Gastrocnemius medialis (tissue), 4 donors: Measurements from ENCODE around the gene PAX5. TPM values are rescaled to one million over a fixed set of nuclear protein-coding genes. Genes with fewer than 3 reads are reported as not detected.

Source experiments
- ATAC-seq, 2 donors: fragments of 150-250 bp; one replicate each; pipeline ENCODE4 v1.9.1; 2016
- DNase-seq, 2 donors: peaks; one replicate each; pipeline ENCODE4 v3.0.0-alpha.2; 2019
- H3K27ac ChIP-seq, 4 donors: fragments of 200-600 bp; sonication (generic); 1 replicate in 1 of 4; 2 replicates in 3 of 4; pipeline ENCODE4 v1.5.1; 2016 to 2018; ENCODE audit warnings: mild to moderate bottlenecking in 2 of 4, moderate library complexity in 1 of 4
- H3K27me3 ChIP-seq, 3 donors: fragments of 200-600 bp; sonication (generic) in 2 of 3; 1 replicate in 1 of 3; 2 replicates in 2 of 3; pipeline versions ENCODE4 v1.5.1 to v1.6.0; 2016 to 2019; ENCODE audit warnings: mild to moderate bottlenecking in 1 of 3, moderate library complexity in 1 of 3
- H3K36me3 ChIP-seq, 2 donors: fragments of 200-600 bp; sonication (generic) in 1 of 2; one replicate each; pipeline ENCODE4 v1.5.1; 2017 to 2018
- H3K4me1 ChIP-seq, 2 donors: fragments of 200-600 bp; sonication (generic) in 1 of 2; one replicate each; pipeline ENCODE4 v1.5.1; 2016 to 2017; ENCODE audit warnings: mild to moderate bottlenecking in 2 of 2
- H3K4me3 ChIP-seq, 4 donors: fragments of 200-600 bp; sonication (generic) in 3 of 4; 1 replicate in 1 of 4; 2 replicates in 3 of 4; pipeline ENCODE4 v1.5.1; 2016 to 2019; ENCODE audit warnings: mild to moderate bottlenecking in 2 of 4
- H3K9me3 ChIP-seq, 3 donors: fragments of 200-600 bp; sonication (generic) in 2 of 3; 1 replicate in 1 of 3; 2 replicates in 2 of 3; pipeline ENCODE4 v1.5.1; 2016 to 2019
- POLR2A ChIP-seq, 2 donors: fragments of 450-650 bp; IDR thresholded peaks; one replicate each; pipeline ENCODE4 v1.6.1; 2017; ENCODE audit warnings: antibody characterized with exemption in 2 of 2, mild to moderate bottlenecking in 2 of 2, moderate library complexity in 2 of 2
- in situ Hi-C, 4 donors: fragments of 200-750 bp; cut with MboI; loops; one replicate each; pipeline versions ENCODE4 v1.15.0 to v1.8.0; 2017; ENCODE audit warnings: low sequenced_read_pairs in 4 of 4
- intact Hi-C: fragments of 100-400 bp; cut with DNase I; formaldehyde crosslinking; loops from one replicate; pipeline ENCODE4 v1.15.1; 2023; ENCODE audit warnings: low total_unique reads
- total RNA-seq, 4 donors: library from RNA; depleted of rRNA; stranded (reverse); fragments of >200 nt; gene quantifications; one replicate each; pipeline versions ENCODE4 v1.1.0 to v1.2.3, GENCODE V29; 2016
- TF ChIP-seq, protein P1 (sequence below), 5 experiments: fragments of 450-650 bp in 3 of 5; fragments of 200-600 bp in 2 of 5; sonication (generic) in 2 of 5; IDR thresholded peaks in 4 of 5; conservative IDR thresholded peaks in 1 of 5; 1 replicate in 4 of 5; 2 replicates in 1 of 5; pipeline ENCODE4 v1.5.1; 2016 to 2019; ENCODE audit warnings: antibody characterized with exemption in 5 of 5, mild to moderate bottlenecking in 3 of 5, moderate library complexity in 3 of 5

Gene PAX5
- total RNA-seq, 4 donors from 2014 or later, result 0.19 TPM; not detected in 3

DNA sequence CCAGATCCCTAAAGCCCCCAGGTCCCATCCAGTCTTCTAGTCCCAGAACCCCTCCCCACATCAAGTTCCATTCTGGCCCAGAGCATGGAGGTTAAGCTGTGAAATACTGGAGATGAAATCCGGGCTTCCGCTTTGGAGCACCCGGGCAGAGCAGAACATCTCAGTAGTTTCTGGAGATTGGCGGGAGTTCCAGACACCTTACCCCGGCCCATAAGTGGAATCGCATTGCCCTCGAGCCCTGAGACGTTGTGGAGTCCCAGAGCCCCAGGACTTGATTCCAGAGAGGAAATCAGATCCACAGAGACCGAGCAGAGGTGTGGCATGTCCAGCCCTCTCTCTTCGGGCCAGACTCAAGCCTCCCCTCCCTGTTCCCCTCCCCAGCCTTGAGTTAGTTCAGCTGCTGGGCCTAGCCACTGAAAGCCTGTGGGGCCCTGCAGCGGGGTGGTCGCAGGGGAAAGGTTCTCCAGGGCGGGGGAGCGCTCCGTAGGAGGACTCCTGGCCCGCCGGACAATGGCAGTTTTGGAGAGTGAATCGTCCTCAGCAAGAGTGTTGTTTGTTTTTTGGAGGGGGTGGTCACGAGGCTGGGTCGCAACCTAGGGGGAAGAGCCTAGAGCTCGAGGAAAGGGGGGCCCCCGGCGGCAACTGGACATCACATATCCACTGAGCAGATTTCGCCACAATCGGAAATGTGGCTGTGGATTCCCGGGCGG lies 1.0 kb upstream of the PAX5 start:
- H3K4me1 ChIP-seq, result peaks cover 25 to 26% of the 10 kb centered on the region in 2 donors
- intact Hi-C loops, result no loop called here

GRCh38 chr9:37034305-37034937 lies 353 bp upstream of the PAX5 start:
- TF ChIP-seq, protein P1, sequence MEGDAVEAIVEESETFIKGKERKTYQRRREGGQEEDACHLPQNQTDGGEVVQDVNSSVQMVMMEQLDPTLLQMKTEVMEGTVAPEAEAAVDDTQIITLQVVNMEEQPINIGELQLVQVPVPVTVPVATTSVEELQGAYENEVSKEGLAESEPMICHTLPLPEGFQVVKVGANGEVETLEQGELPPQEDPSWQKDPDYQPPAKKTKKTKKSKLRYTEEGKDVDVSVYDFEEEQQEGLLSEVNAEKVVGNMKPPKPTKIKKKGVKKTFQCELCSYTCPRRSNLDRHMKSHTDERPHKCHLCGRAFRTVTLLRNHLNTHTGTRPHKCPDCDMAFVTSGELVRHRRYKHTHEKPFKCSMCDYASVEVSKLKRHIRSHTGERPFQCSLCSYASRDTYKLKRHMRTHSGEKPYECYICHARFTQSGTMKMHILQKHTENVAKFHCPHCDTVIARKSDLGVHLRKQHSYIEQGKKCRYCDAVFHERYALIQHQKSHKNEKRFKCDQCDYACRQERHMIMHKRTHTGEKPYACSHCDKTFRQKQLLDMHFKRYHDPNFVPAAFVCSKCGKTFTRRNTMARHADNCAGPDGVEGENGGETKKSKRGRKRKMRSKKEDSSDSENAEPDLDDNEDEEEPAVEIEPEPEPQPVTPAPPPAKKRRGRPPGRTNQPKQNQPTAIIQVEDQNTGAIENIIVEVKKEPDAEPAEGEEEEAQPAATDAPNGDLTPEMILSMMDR (IDR thresholded peaks at IDR 0.05 in 4 of 5, conservative IDR thresholded peaks at IDR 0.05 in 1 of 5), result no peak
- no peak for TF ChIP-seq POLR2A (IDR thresholded peaks at IDR 0.05)
- Histone ChIP-seq H3K4me3 (peak overlapping the region in 3 of 4 donors; percentile 14 to 34 (median 19)), H3K9me3 (no peaks in the 10 kb centered on the region), H3K27me3 (peaks cover 99 to 100% (median 99%) of the 10 kb centered on the region in 3 donors), H3K36me3 (no peaks in the 10 kb centered on the region), H3K27ac (no peak overlapping the region), H3K4me1 (peaks cover 25 to 30% of the 10 kb centered on the region in 2 donors)
- ATAC-seq (no peak), DNase-seq (no peak)
- intact Hi-C loops, result no loop called here
- in situ Hi-C loops, result no loop called here

More for the DNA sequence above, 1.0 kb upstream of the PAX5 start:
- no peak for TF ChIP-seq POLR2A (IDR thresholded peaks at IDR 0.05)
- TF ChIP-seq, protein P1 (IDR thresholded peaks at IDR 0.05 in 4 of 5, conservative IDR thresholded peaks at IDR 0.05 in 1 of 5), result no peak
- Histone ChIP-seq H3K27me3 (peaks cover 97 to 100% (median 99%) of the 10 kb centered on the region in 3 donors), H3K4me3 (peak overlapping the region in 1 of 4 donors; percentile 0), H3K36me3 (no peaks in the 10 kb centered on the region), H3K27ac (no peak overlapping the region), H3K9me3 (no peaks in the 10 kb centered on the region)
- in situ Hi-C loops, result no loop called here
- no peak for DNase-seq
- no peak for ATAC-seq

- ATAC-seq, result no peak
- intact Hi-C loops, result no loop called here
- in situ Hi-C loops, result no loop called here
These were observed 927 bp downstream of the PAX5 start for GRCh38 chr9:37033141-37033540.

DNA sequence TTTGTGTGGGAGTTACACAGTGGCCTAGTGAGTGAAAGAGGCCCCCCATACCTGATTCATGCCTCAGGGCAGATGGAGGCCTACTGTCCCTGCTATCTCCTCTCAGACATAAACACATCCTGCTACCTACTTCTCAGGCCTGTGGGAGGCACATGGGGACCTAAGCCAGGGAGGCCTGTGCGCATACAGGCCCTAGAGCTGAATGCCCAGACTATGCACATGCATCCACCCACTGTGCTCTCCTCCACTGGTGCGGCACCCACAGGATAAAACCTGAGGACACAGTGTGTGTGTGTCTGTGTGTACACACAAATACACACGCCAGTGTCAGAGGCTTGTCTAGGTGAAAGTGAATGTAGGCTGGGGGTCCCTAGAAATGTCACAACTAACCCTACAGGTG lies 1.4 kb downstream of the PAX5 start:
- no peak overlapping the region for H3K4me3 ChIP-seq
- no peaks in the 10 kb centered on the region for H3K36me3 ChIP-seq
- H3K9me3 ChIP-seq, result no peaks in the 10 kb centered on the region
- H3K27ac ChIP-seq, result no peak overlapping the region
- ATAC-seq (no peak), DNase-seq (no peak)
- H3K27me3 ChIP-seq, result peaks cover 99 to 100% (median 99%) of the 10 kb centered on the region in 3 donors
- intact Hi-C loops (no loop called here), in situ Hi-C loops (no loop called here)
- no peak for TF ChIP-seq POLR2A (IDR thresholded peaks at IDR 0.05)
- TF ChIP-seq, protein P1 (IDR thresholded peaks at IDR 0.05 in 4 of 5, conservative IDR thresholded peaks at IDR 0.05 in 1 of 5), result no peak
- H3K4me1 ChIP-seq, result peaks cover 22 to 28% of the 10 kb centered on the region in 2 donors

More at GRCh38 chr9:37033141-37033540, 927 bp downstream of the PAX5 start:
- H3K27me3 ChIP-seq, result peaks cover 99 to 100% (median 99%) of the 10 kb centered on the region in 3 donors
- H3K36me3 ChIP-seq, result no peaks in the 10 kb centered on the region
- H3K9me3 ChIP-seq, result no peaks in the 10 kb centered on the region
- DNase-seq, result no peak
- no peak overlapping the region for H3K4me3 ChIP-seq
- H3K27ac ChIP-seq, result no peak overlapping the region
- peaks cover 25 to 30% of the 10 kb centered on the region in 2 donors for H3K4me1 ChIP-seq
- no peak for TF ChIP-seq POLR2A (IDR thresholded peaks at IDR 0.05)
- TF ChIP-seq, protein P1 (IDR thresholded peaks at IDR 0.05 in 4 of 5, conservative IDR thresholded peaks at IDR 0.05 in 1 of 5), result no peak
